K562 (cell line): ENCODE measurements around the gene ADGRD1. TPM values are rescaled to one million over a fixed set of nuclear protein-coding genes. Genes with fewer than 3 reads are reported as not detected.

Experiments
- ATAC-seq: fragments of 200-7000 bp; cut with Tn5 transposase; 3 replicates; pipeline ENCODE4 v1.9.1; 2020; ENCODE audit warnings: moderate library complexity
- BruUV-seq: library from RNA; stranded (reverse); fragments of 400-500 nt; replicated peaks from 2 replicates; lab custom pipeline; 2021; lab: Mats Ljungman, UMichigan
- CTCF ChIA-PET: fragments of 300-600 bp; formaldehyde crosslinking; extraction: SDS; loops from one replicate; lab custom pipeline; 2021; ENCODE audit warnings: low intra/inter-chr PET ratio; lab: Yijun Ruan, JAX
- POLR2A ChIA-PET: fragments of 300-600, 350-650 bp; sonication (Branson Sonifier 250); formaldehyde crosslinking; extraction: SDS; loops from one replicate; lab custom pipeline; 2021; ENCODE audit warnings: antibody characterized with exemption, inconsistent platforms; lab: Yijun Ruan, JAX
- DNase-seq, 4 experiments: peaks; one replicate each; pipeline versions ENCODE4 v3.0.0 to v3.0.0-alpha.2; 2011 to 2018; ENCODE audit warnings: low spot score in 3 of 4, mixed read lengths in 3 of 4; ENCODE audit errors: extremely low read depth in 1 of 4
- FAIRE-seq: peaks from 2 replicates; lab custom pipeline; 2011; peaks lifted over from hg19 to GRCh38; lab: Jason Lieb, UNC
- H2AFZ ChIP-seq: 2 replicates; pipeline ENCODE4 v1.6.0; 2011; ENCODE audit warnings: low read depth, low read length, control low read depth, inconsistent platforms
- H3K27ac ChIP-seq: fragments of 200-600 bp; 3 replicates; pipeline ENCODE4 v1.8.0; 2011; ENCODE audit warnings: low read depth, mild to moderate bottlenecking, control low read depth, inconsistent platforms, low read length, moderate library complexity, mixed read lengths; ENCODE audit errors: extremely low read depth
- H3K27me3 ChIP-seq, 2 experiments: fragments of 300-600 bp in 1 of 2; 2 replicates in 1 of 2; 3 replicates in 1 of 2; pipeline versions ENCODE4 v1.6.0 to v1.8.0; 2011; ENCODE audit warnings: inconsistent platforms in 2 of 2, low read length in 2 of 2, mild to moderate bottlenecking in 1 of 2, mixed read lengths in 1 of 2, moderate library complexity in 1 of 2; ENCODE audit not compliant: control insufficient read depth in 2 of 2, insufficient read depth in 2 of 2
- H3K36me3 ChIP-seq: fragments of 300-600 bp; 3 replicates; pipeline ENCODE4 v1.8.0; 2011; ENCODE audit warnings: mild to moderate bottlenecking, low read length, inconsistent platforms; ENCODE audit not compliant: control insufficient read depth, insufficient read depth
- H3K4me1 ChIP-seq, 2 experiments: fragments of 200-600 bp in 1 of 2; replicated peaks in 1 of 2; 2 replicates in 1 of 2; 3 replicates in 1 of 2; pipeline versions ENCODE4 v1.5.1 to v1.8.0; 2011; ENCODE audit warnings: inconsistent platforms in 2 of 2, low read length in 2 of 2, mild to moderate bottlenecking in 1 of 2, mixed read lengths in 1 of 2, moderate library complexity in 1 of 2; ENCODE audit not compliant: control insufficient read depth in 2 of 2, insufficient read depth in 2 of 2
- H3K4me2 ChIP-seq: 2 replicates; pipeline ENCODE4 v1.6.1; 2011; ENCODE audit warnings: low read length, control low read depth, inconsistent platforms, mixed read lengths; ENCODE audit not compliant: insufficient read depth
- H3K4me3 ChIP-seq: fragments of 200-600 bp; sonication (generic), shearing (Covaris generic); 2 replicates; pipeline ENCODE4 v1.5.1; 2016; ENCODE audit warnings: control low read depth, inconsistent platforms
- H3K79me2 ChIP-seq: fragments of 200-600 bp; 3 replicates; pipeline ENCODE4 v1.8.0; 2011; ENCODE audit warnings: low read length, inconsistent platforms; ENCODE audit not compliant: control insufficient read depth, insufficient read depth
- H3K9ac ChIP-seq, 2 experiments: 2 replicates each; pipeline versions ENCODE4 v1.6.0 to v1.6.1; 2011; ENCODE audit warnings: low read depth in 2 of 2, low read length in 2 of 2, control low read depth in 1 of 2, inconsistent platforms in 1 of 2, mild to moderate bottlenecking in 1 of 2, mixed read lengths in 1 of 2; ENCODE audit not compliant: insufficient read depth in 1 of 2
- H3K9me1 ChIP-seq: one replicate; pipeline ENCODE4 v1.6.0; 2011; ENCODE audit warnings: inconsistent platforms, mild to moderate bottlenecking, low read length, moderate library complexity; ENCODE audit not compliant: control insufficient read depth, insufficient read depth
- H3K9me3 ChIP-seq: replicated peaks from 2 replicates; pipeline ENCODE4 v1.5.1; 2011; ENCODE audit warnings: low read depth, low read length, inconsistent platforms; ENCODE audit not compliant: control insufficient read depth, insufficient read depth
- H4K20me1 ChIP-seq: replicated peaks from 2 replicates; pipeline ENCODE4 v1.6.1; 2011; ENCODE audit warnings: low read length, inconsistent platforms, mixed read lengths; ENCODE audit not compliant: control insufficient read depth, insufficient read depth
- BDP1 ChIP-seq: IDR thresholded peaks from 3 replicates; pipeline ENCODE4 v1.6.1; 2011; ENCODE audit not compliant: insufficient read length, insufficient read depth
- HNRNPL ChIP-seq: fragments of 200-400 bp; formaldehyde crosslinking; IDR thresholded peaks from 2 replicates; pipeline ENCODE4 v1.6.1; 2017; ENCODE audit warnings: low read depth, mild to moderate bottlenecking, low read length
- KDM5B ChIP-seq: fragments of 200-600 bp; sonication (generic); IDR thresholded peaks from 2 replicates; pipeline ENCODE4 v1.6.1; 2012; ENCODE audit warnings: low read depth, mild to moderate bottlenecking, moderate library complexity, low read length, control low read depth, inconsistent platforms; ENCODE audit not compliant: insufficient replicate concordance
- NBN ChIP-seq: fragments of 450-650 bp; IDR thresholded peaks from 2 replicates; pipeline ENCODE4 v1.6.1; 2016; ENCODE audit warnings: low read depth, mild to moderate bottlenecking
- PHTF2 ChIP-seq: fragments of 250-450 bp; sonication (Bioruptor Pico); IDR thresholded peaks from 2 replicates; pipeline ENCODE4 v1.5.0; 2021; ENCODE audit warnings: mild to moderate bottlenecking
- RNF2 ChIP-seq: sonication (generic); IDR thresholded peaks from 2 replicates; pipeline ENCODE4 v1.6.1; 2016
- ZC3H4 ChIP-seq: sonication (generic); formaldehyde crosslinking; IDR thresholded peaks from 2 replicates; pipeline ENCODE4 v1.9.0; 2021; ENCODE audit warnings: missing genetic modification reagents, borderline replicate concordance
- ZZZ3 ChIP-seq: fragments of 450-650 bp; IDR thresholded peaks from 2 replicates; pipeline ENCODE4 v1.6.1; 2016; ENCODE audit warnings: antibody characterized with exemption, mild to moderate bottlenecking, moderate library complexity
- WGBS: fragments of 100-300 bp; shearing (Covaris generic); methylation state at CpG from one replicate; pipeline ENCODE4 v1.1.6; 2016; ENCODE audit warnings: low coverage, mixed read lengths; ENCODE audit not compliant: insufficient coverage; ENCODE audit errors: missing lambda C conversion rate; 5-methylcytosine and 5-hydroxymethylcytosine counted together
- in situ Hi-C: fragments of 300-500 bp; cut with MboI; formaldehyde crosslinking; loops from 4 replicates; pipeline ENCODE4 v1.15.0; 2018; ENCODE audit warnings: inconsistent platforms, mixed read lengths
- intact Hi-C: fragments of 100-400 bp; cut with micrococcal nuclease; formaldehyde crosslinking; loops from 2 replicates; pipeline ENCODE4 v1.14.2; 2022
- polyA plus RNA-seq, 8 experiments: library from polyadenylated mRNA; depleted of rRNA in 4 of 8; stranded (reverse) in 5 of 8; unstranded in 3 of 8; fragments of >200 nt; fragmentation: Nextera tagmentation in 2 of 8; fragmentation: Illumina TruSeq in 1 of 8; extraction: Ambion mirVana in 2 of 8; extraction: Trizol in 1 of 8; gene quantifications; 2 replicates each; pipeline versions ENCODE4 v1.2.1 to v1.2.3, GENCODE V29; 2011 to 2014; ENCODE audit warnings: inconsistent platforms in 1 of 8, missing spikeins in 1 of 8
- total RNA-seq, 7 experiments: library from RNA; depleted of rRNA in 6 of 7; stranded (reverse); fragments of >200 nt in 6 of 7; fragmentation: Illumina TruSeq in 2 of 7; extraction: Trizol in 2 of 7; gene quantifications; 2 replicates each; pipeline versions ENCODE4 v1.2.1 to v1.2.3, GENCODE V29; 2011 to 2021; ENCODE audit warnings: low replicate concordance in 1 of 7

Gene ADGRD1
- total and polyA plus RNA-seq, 9 of the 15 experiments (the other 6 are each of a cell fraction or from before 2014, with no cell fraction given) = 1.7 to 11.7 (median 3.3) TPM

GRCh38 chr12:131058700-131059099 lies 105.0 kb downstream of the ADGRD1 start:
- H2AFZ ChIP-seq = no peak overlapping the region
- H3K9me3 ChIP-seq = no peaks in the 10 kb centered on the region
- H3K27me3 ChIP-seq = peaks cover 24 to 50% of the 10 kb centered on the region in 2 experiments
- ChIA-PET CTCF (no interaction called here), POLR2A (no interaction called here)
- WGBS = 5% methylated on average over 5 of the region's 5 CpGs
- in situ Hi-C loops = no loop called here
- no peak for FAIRE-seq
- H3K36me3 ChIP-seq = no peaks in the 10 kb centered on the region
- DNase-seq = no peak
- H3K4me3 ChIP-seq = no peak overlapping the region
- no TSS peak for BruUV-seq
- no peaks in the 10 kb centered on the region; a peak in 1 of 5 replicates for H3K4me1 ChIP-seq
- no peak for ATAC-seq
- no peak overlapping the region for H3K9ac ChIP-seq
- TF ChIP-seq HNRNPL = no peak
- peak; percentile 16; the same call in 1 of the 2 replicates for TF ChIP-seq RNF2
- no peak for TF ChIP-seq ZC3H4 (CRISPR knock-in tag)
- TF ChIP-seq, all 486 proteins: peak for 1
- intact Hi-C loops = no loop called here
- H4K20me1 ChIP-seq = peaks cover 16% of the 10 kb centered on the region
- H3K27ac ChIP-seq = no peak overlapping the region
- H3K4me2 ChIP-seq = no peak overlapping the region
- no peaks in the 10 kb centered on the region for H3K79me2 ChIP-seq
- no peaks in the 10 kb centered on the region for H3K9me1 ChIP-seq

GRCh38 chr12:131060011-131060703 lies 106.5 kb downstream of the ADGRD1 start:
- 22% methylated on average over 16 of the region's 16 CpGs for WGBS
- ChIA-PET CTCF (no interaction called here), POLR2A (no interaction called here)
- H3K9ac ChIP-seq = no peak overlapping the region
- intact Hi-C loops = no loop called here
- no TSS peak for BruUV-seq
- H3K79me2 ChIP-seq = no peaks in the 10 kb centered on the region
- FAIRE-seq = no peak
- in situ Hi-C loops = no loop called here
- ATAC-seq = no peak
- H3K4me3 ChIP-seq = no peak overlapping the region
- TF ChIP-seq KDM5B (no peak), NBN (no peak), PHTF2 (no peak), ZZZ3 (no peak), BDP1 (no peak)
- H3K4me1 ChIP-seq = no peaks in the 10 kb centered on the region; a peak in 1 of 5 replicates
- no peak for DNase-seq
- no peaks in the 10 kb centered on the region for H3K9me3 ChIP-seq
- H4K20me1 ChIP-seq = peaks cover 11% of the 10 kb centered on the region
- no peak overlapping the region for H3K27ac ChIP-seq
- H3K36me3 ChIP-seq = no peaks in the 10 kb centered on the region
- H2AFZ ChIP-seq = no peak overlapping the region
- peaks cover 20 to 41% of the 10 kb centered on the region in 2 experiments for H3K27me3 ChIP-seq
- H3K9me1 ChIP-seq = no peaks in the 10 kb centered on the region
- no peak overlapping the region for H3K4me2 ChIP-seq
